Endometrial microvascular endothelial cells (primary cell): ENCODE results near the gene DOK1. TPM values are rescaled to one million over a fixed set of nuclear protein-coding genes. Genes with fewer than 3 reads are reported as not detected.
"Not testable (repeated sequence)": the region's sequence is repeated elsewhere in the genome, so short reads cannot be mapped to it uniquely, and the experiment has no call there.

Experiments used
- in situ Hi-C: cut with HindIII; loops from 2 replicates; pipeline ENCODE4 v1.10.0; 2017; ENCODE audit warnings: low sequenced_read_pairs, low pct_unique_long_range_greater_than_20kb; ENCODE audit errors: inconsistent ontology term
- total RNA-seq: library from RNA; depleted of rRNA; stranded (reverse); fragments of >200 nt; gene quantifications from one replicate; pipeline ENCODE4 v1.2.3, GENCODE V29; 2015; ENCODE audit errors: inconsistent ontology term

DOK1 gene
- total RNA-seq, 1 donor from 2014 or later, result 9.1 TPM

GRCh38 chr2:74561022-74561421 lies 6.5 kb downstream of the DOK1 start:
- in situ Hi-C loops, result not testable (repeated sequence)

- in situ Hi-C loops, result no loop called here
Observed at GRCh38 chr2:74562126-74562775, 7.7 kb downstream of the DOK1 start.

DNA sequence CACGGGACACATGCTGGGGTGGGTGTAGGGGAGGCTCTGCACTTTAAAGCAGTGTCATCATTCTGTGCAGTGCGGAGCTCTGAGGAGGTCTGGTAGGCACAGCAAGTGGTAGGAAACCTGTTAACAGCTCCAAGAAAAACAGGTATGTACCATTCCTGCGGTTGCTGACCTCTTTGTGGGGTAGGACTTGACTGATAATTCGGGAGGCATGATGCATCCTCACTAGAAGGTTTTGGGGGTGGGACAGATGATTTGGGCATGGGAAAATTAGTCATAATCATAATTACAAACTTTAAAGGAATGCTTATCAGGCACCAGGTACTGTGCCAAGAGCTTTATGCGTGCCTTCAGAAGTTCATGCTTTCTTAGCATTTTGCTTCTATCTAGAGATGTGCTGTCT lies 9.7 kb downstream of the DOK1 start:
- in situ Hi-C loops, result no loop called here

GRCh38 chr2:74566076-74566753 lies 11.7 kb downstream of the DOK1 start:
- in situ Hi-C loops, result no loop called here

DNA sequence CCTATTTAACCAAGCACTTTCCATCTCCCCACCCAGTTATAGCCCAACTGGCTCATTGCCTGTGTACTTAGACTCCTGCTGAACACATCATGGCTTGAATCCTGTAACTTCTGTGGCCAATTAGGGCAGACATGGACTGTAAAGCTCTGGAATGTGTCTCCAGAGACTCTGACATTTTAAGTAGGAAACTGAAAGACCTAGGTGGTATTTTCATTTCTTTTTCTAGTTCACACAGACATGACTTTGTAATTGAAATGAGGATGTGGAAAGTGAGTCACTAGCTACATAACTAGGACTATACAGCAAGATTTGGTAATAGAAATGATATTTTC lies 12.2 kb downstream of the DOK1 start:
- in situ Hi-C loops, result no loop called here

DNA sequence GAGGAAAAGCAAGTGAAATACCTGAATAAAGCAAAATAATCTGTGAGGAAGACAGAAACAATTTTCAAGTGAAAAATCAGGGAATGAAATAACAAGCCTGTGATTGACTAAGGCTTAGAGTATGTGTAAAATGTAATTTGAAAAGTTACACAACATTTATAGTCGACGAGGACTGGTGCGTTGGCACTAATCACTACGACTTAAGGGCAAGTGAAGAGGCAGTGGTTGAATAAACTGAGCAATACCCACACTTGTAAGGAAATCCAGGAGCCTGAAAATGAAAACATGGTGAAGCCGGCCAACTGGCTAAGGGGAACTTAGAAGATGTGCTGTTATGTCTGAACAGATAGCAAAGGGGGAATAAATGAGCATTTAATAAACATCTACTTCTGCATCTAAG lies 13.4 kb downstream of the DOK1 start:
- in situ Hi-C loops, result no loop called here

DNA sequence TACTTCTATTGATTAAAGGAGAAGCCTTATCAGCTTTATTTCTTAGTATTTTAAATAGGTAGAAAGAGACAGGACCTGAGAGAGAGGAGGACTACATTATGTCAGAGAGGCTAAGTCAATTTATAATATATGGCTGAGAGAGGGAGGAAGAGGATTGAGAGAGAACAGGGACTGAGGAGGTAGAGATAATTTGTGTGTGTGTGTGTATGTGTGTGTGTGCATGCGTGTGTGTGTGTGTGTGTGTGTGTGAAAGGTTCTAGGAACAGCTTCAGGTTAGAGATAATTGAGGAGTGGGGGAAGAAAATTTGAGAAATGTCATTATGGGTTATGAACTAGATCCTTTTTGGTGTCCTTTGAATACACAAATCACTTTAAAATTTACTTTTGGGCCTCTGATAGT lies 15.2 kb downstream of the DOK1 start:
- in situ Hi-C loops, result no loop called here

DNA sequence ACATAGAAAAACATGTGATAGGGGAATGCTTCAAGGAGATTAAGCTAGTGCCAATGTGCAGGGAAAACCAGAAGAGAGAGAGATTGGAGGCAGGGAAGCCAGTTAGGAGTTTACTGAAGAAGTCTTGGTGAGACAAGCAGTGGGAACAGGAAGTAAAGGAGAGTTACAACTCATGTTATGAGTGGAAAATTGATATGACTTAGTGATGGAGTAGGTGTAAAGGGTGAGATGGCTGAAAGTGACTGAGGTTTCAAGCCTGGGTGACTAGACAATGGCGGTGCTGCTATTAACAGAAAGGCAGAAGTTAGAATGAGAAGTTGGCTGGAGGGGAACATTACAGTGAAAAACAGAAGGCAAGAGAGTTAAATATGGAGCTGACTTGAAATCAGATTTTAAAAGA lies 16.5 kb downstream of the DOK1 start:
- in situ Hi-C loops, result no loop called here

GRCh38 chr2:74572178-74572925 lies 17.8 kb downstream of the DOK1 start:
- in situ Hi-C loops, result no loop called here

DNA sequence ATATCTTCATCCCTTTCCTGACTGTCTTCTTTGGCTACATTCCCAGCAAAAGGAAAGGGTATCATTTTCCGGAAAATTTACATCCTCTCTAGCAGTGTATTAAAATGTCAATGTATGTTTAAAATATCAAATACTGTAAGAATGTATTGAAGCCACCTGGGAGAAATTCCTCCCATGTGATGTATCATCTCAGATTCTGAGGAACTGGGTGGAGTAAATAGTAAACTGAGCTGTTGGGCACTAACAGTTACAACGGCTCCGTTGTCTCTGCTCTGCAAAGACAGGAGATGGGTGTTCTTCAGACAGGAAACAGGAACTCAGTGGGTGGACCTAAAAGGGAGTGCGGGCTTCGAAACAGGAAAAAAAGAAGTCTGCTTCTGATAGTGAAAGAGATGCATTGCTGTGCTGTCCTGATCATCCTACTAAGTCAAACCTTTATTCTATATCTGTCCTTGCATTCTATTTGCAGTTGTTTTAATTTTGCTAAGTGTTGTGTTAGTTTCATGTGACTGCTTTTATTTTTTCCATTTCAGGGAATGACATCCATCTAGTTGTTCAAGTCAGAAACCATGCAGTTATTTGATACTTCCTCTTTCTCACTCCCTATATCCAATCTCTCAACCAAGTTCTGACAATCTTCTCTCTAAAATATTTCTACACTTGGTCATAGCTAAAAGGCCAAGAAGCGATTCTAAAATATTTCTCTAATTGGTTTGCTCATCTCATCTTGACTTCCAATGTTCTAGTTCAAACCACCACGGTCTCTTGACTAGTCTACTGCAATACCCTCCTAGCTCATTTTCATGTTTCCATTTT lies 19.4 kb downstream of the DOK1 start:
- in situ Hi-C loops, result no loop called here

DNA sequence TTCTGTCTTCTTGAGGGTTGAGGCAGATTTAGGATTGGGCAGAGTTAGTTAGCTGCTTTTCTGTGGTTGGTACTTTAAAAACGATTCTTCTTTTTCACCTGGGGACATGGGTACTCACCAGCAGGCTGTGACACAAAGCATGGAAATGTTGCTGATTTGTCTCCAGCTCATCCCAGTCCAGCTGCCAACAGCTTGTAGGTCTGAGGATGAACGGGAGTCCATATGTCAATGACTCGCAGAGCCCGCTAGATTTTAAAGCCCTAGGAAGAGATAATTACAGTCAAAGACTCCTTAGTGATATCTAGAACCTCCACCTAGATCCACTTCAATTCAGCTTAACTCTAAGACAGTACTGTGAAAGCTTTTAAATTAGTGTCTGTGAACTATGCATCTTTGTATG lies 20.8 kb downstream of the DOK1 start:
- in situ Hi-C loops, result no loop called here

DNA sequence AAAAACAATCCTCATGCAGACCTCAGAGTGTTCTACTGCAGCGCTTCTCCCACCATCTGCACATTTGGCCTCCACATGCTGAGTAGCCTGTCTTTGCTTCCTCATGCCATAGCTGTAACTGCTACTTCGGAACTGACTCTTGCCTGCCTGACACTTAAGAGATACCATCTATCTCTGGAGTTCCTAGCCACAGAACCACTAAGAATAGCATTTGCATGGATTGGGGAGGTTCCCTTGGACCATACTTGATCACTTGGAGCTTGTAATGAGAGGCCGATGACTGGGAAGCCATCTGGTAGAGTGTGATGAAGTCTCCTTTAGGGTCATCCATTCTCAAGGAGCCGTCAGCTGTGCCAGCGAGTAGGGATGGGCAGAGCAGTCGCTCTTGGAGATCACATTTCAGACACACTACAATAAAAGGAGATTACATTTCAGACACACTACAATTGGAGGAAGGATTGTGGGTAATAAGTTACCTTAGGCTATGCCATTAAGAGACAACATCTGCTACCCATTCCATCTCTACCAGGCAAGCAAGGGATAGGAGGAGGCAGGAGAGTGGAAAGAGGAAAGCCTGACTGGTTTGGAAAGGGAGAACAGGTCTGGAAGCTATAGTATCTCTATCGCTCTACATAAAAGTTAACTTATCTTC lies 21.8 kb downstream of the DOK1 start:
- in situ Hi-C loops, result no loop called here

- in situ Hi-C loops, result no loop called here
Observed at GRCh38 chr2:74576863-74577229, 22.3 kb downstream of the DOK1 start.

GRCh38 chr2:74577448-74577847 lies 22.9 kb downstream of the DOK1 start:
- in situ Hi-C loops, result no loop called here

DNA sequence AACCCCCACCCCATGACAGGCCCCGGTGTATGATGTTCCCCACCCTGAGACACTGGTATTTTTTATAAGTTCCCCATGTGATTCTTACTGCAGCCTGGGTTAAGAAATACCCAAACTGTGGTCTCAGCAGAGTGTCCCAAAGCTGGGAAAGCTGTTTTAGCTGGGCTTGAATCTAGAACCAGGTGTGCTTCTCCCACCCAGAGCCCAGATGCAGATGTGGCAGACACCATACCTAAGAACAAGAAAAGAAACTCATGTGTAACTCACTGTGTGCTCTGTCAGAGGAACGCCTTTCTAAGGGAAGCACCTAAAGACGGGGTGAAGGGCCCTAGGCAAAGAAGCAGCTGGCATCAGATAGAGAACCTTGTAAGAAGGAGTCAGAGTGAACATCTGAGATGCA lies 23.9 kb downstream of the DOK1 start:
- in situ Hi-C loops, result no loop called here

DNA sequence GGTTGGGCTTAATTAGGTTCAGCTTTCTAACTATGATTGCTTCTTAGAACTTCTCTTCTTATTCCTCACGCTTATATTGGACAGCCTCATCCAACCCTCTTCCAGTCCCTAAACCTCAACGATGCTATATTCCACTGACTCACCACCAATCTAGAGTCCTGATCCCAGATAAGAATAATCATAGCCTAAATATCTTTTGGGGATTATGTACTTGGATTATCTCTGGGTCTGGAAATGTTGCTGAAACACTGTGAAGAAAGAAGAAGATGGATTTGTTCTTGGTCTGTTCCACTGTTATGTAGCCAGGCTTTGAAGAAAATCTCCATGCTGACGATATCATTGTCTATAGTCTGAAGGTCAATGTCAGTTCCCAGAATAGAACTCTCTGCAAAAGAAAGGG lies 26.9 kb downstream of the DOK1 start:
- in situ Hi-C loops, result no loop called here

DNA sequence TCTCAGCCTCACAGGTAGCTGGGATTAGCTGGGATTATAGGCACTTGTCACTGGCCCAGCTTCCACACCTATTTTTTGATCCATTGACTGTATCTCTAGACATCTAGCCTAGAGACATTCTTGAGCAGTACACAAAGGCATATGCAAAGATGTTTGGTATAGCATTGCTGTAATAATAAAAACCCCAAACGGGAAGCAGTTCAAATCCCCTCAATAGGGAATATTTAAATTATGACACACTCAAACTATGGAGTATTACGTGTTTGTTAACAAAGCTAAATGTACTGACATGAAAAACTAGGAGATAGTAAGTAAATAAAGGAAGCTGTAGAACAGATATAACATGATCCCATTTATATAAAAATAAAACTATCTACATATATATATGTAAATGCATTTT lies 27.7 kb downstream of the DOK1 start:
- in situ Hi-C loops, result no loop called here

- in situ Hi-C loops, result no loop called here
Observed at GRCh38 chr2:74583504-74583903, 29.0 kb downstream of the DOK1 start.

DNA sequence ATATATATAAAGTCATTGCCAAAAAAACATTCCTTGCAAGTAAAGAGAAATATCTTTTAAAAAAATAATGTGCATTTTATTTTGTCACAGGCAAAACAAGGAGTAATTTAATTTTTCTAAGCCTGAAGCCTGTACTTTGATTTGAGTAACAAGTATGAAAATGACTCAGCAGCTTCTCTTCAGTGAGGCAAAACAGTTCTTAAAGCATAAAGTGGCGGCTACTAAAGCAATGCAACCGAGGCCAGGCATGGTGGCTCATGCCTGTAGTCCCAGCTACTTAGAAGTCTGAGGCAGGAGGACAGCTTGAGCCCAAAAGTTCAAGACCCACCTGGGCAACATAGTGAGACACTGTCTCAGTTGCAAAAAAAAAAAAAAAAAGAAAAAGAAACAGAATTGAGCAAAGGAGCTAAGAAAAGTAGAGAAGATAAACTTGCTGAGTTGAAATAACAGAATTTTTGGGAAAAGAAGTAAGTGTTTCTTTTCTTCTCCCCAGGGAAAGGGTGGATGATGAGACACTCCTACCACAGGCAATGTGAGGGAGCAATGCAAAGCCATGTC lies 29.6 kb downstream of the DOK1 start:
- in situ Hi-C loops, result no loop called here
